Naive thymus-derived CD4-positive, alpha-beta T cell (primary cell): ENCODE measurements around the gene STON2. TPM values are rescaled to one million over a fixed set of nuclear protein-coding genes. Genes with fewer than 3 reads are reported as not detected.
A peak's percentile ranks its signal among the peaks of the same experiment; 100 is the strongest.

Source experiments
- ATAC-seq: fragments of 150-1000 bp; cut with Tn5 transposase; 2 replicates; pipeline ENCODE4 v1.10.0; 2021; ENCODE audit warnings: mild to moderate bottlenecking, moderate library complexity
- CTCF ChIA-PET: fragments of 350-600 bp; sonication (Branson Sonifier 250); formaldehyde crosslinking; loops from one replicate; lab custom pipeline; 2021; ENCODE audit warnings: antibody characterized with exemption; lab: Charles Lee
- POLR2A ChIA-PET: fragments of 350-600 bp; sonication (Branson Sonifier 250); formaldehyde crosslinking; loops from one replicate; lab custom pipeline; 2021; ENCODE audit warnings: antibody characterized with exemption, inconsistent platforms; lab: Charles Lee
- DNase-seq, 9 donors: peaks; one replicate each; pipeline versions ENCODE4 v3.0.0 to v3.0.0-alpha.2; 2020 to 2022; ENCODE audit warnings: mixed read lengths in 1 of 9
- H3K27ac ChIP-seq: one replicate; pipeline ENCODE4 v1.7.0; 2013; ENCODE audit warnings: mild to moderate bottlenecking, low read depth, low read length, moderate library complexity
- H3K27me3 ChIP-seq, 2 donors: one replicate each; pipeline ENCODE4 v1.7.0; 2013; ENCODE audit warnings: low read length in 2 of 2, mild to moderate bottlenecking in 2 of 2, moderate library complexity in 2 of 2; ENCODE audit not compliant: control insufficient read depth in 2 of 2, insufficient read depth in 2 of 2
- H3K36me3 ChIP-seq, 3 experiments: 1 replicate in 2 of 3; 2 replicates in 1 of 3; pipeline ENCODE4 v1.7.0; 2013; ENCODE audit warnings: low read length in 3 of 3, mild to moderate bottlenecking in 3 of 3, moderate library complexity in 1 of 3; ENCODE audit not compliant: insufficient read depth in 3 of 3, control insufficient read depth in 2 of 3
- H3K4me1 ChIP-seq, 2 donors: one replicate each; pipeline ENCODE4 v1.7.0; 2013; ENCODE audit warnings: low read length in 2 of 2, mild to moderate bottlenecking in 2 of 2, moderate library complexity in 1 of 2; ENCODE audit not compliant: control insufficient read depth in 2 of 2, insufficient read depth in 2 of 2
- H3K4me3 ChIP-seq: 2 replicates; pipeline ENCODE4 v1.7.0; 2013; ENCODE audit warnings: mild to moderate bottlenecking, low read length
- H3K9me3 ChIP-seq, 3 experiments: 1 replicate in 2 of 3; 2 replicates in 1 of 3; pipeline ENCODE4 v1.7.0; 2013; ENCODE audit warnings: low read length in 3 of 3; ENCODE audit not compliant: control insufficient read depth in 2 of 3
- H3K27ac Mint-ChIP-seq, 9 donors: one replicate each; pipeline ENCODE4 v1.8.0; 2020 to 2022; ENCODE audit warnings: mixed read lengths in 9 of 9, mild to moderate bottlenecking in 8 of 9, moderate library complexity in 5 of 9, inconsistent platforms in 2 of 9
- H3K27me3 Mint-ChIP-seq, 5 donors: one replicate each; pipeline ENCODE4 v1.8.0; 2021 to 2022; ENCODE audit warnings: mixed read lengths in 5 of 5, mild to moderate bottlenecking in 1 of 5
- H3K36me3 Mint-ChIP-seq, 5 donors: one replicate each; pipeline ENCODE4 v1.8.0; 2020 to 2022; ENCODE audit warnings: mixed read lengths in 5 of 5, mild to moderate bottlenecking in 3 of 5, inconsistent platforms in 1 of 5
- H3K4me1 Mint-ChIP-seq, 7 donors: one replicate each; pipeline ENCODE4 v1.8.0; 2020 to 2022; ENCODE audit warnings: mixed read lengths in 7 of 7, mild to moderate bottlenecking in 3 of 7, inconsistent platforms in 1 of 7
- H3K4me3 Mint-ChIP-seq, 10 donors: one replicate each; pipeline ENCODE4 v1.8.0; 2020 to 2022; ENCODE audit warnings: mild to moderate bottlenecking in 10 of 10, mixed read lengths in 10 of 10, moderate library complexity in 6 of 10, inconsistent platforms in 2 of 10
- H3K9me3 Mint-ChIP-seq, 11 donors: one replicate each; pipeline ENCODE4 v1.8.0; 2020 to 2022; ENCODE audit warnings: mixed read lengths in 11 of 11, mild to moderate bottlenecking in 4 of 11, inconsistent platforms in 1 of 11, moderate library complexity in 1 of 11
- intact Hi-C, 2 donors: fragments of 100-400 bp; cut with micrococcal nuclease; formaldehyde crosslinking; loops; one replicate each; pipeline ENCODE4 v1.15.1; 2023
- polyA plus RNA-seq, 2 donors: library from polyadenylated mRNA; unstranded; fragments of 300-500 nt; fragmentation: Illumina TruSeq; gene quantifications; one replicate each; pipeline ENCODE4 v1.2.3, GENCODE V29; 2021
- total RNA-seq, 6 experiments: library from RNA in 5 of 6; stranded (reverse) in 5 of 6; gene quantifications; 1 replicate in 5 of 6; 2 replicates in 1 of 6; pipeline ENCODE4 v1.2.3 and lab custom pipeline; 2021 to 2026

STON2 gene, protein sequence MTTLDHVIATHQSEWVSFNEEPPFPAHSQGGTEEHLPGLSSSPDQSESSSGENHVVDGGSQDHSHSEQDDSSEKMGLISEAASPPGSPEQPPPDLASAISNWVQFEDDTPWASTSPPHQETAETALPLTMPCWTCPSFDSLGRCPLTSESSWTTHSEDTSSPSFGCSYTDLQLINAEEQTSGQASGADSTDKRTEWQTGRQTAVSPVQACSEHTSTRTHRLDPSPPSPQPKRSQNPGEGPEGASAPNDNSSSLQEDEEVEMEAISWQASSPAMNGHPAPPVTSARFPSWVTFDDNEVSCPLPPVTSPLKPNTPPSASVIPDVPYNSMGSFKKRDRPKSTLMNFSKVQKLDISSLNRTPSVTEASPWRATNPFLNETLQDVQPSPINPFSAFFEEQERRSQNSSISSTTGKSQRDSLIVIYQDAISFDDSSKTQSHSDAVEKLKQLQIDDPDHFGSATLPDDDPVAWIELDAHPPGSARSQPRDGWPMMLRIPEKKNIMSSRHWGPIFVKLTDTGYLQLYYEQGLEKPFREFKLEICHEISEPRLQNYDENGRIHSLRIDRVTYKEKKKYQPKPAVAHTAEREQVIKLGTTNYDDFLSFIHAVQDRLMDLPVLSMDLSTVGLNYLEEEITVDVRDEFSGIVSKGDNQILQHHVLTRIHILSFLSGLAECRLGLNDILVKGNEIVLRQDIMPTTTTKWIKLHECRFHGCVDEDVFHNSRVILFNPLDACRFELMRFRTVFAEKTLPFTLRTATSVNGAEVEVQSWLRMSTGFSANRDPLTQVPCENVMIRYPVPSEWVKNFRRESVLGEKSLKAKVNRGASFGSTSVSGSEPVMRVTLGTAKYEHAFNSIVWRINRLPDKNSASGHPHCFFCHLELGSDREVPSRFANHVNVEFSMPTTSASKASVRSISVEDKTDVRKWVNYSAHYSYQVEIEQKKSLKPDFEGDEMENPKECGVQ
- total RNA-seq (1 to 10 TPM in 1 of 5 experiments, under 1 TPM in 2, not detected in 2; 0.19 to 3.4 (median 0.65) TPM), polyA plus RNA-seq (not detected), total RNA-seq (lab: John Stamatoyannopoulos, UW) (not detected)

- no peak within 1 kb of the TSS for H3K4me3 ChIP-seq
- H3K36me3 Mint-ChIP-seq: no peaks in the 10 kb centered on the region
- peak within 1 kb of the TSS in 1 of 9 donors; percentile 44 for H3K27ac Mint-ChIP-seq
- intact Hi-C loops: no loop called here
- no peaks in the 10 kb centered on the region for H3K36me3 ChIP-seq
- H3K4me1 ChIP-seq: no peaks in the 10 kb centered on the region
- no peaks in the 10 kb centered on the region for H3K9me3 ChIP-seq
- no peak within 1 kb of the TSS for H3K27ac ChIP-seq
- ATAC-seq: peak; percentile 72
- H3K4me3 Mint-ChIP-seq: peak within 1 kb of the TSS in 1 of 10 donors; percentile 15
- H3K4me1 Mint-ChIP-seq: peaks cover 0 to 29% (median 0%) of the 10 kb centered on the region in 7 donors
- peaks cover 0 to 5% (median 3%) of the 10 kb centered on the region in 11 donors for H3K9me3 Mint-ChIP-seq
- no peaks in the 10 kb centered on the region for H3K27me3 ChIP-seq
- DNase-seq: no peak
- peaks cover 6 to 25% (median 14%) of the 10 kb centered on the region in 5 donors for H3K27me3 Mint-ChIP-seq
- ChIA-PET CTCF (no interaction called here), POLR2A (no interaction called here)
These were observed at the start of gene STON2 for GRCh38 chr14:81400202-81400678. TSS of gene STON2 (minus strand) at chr14:81400324. CDS start at chr14:81398382, 1,942 bp downstream.

- Histone ChIP-seq H3K27me3 (no peaks in the 10 kb centered on the region), H3K9me3 (no peaks in the 10 kb centered on the region), H3K27ac (no peak overlapping the region), H3K4me1 (no peaks in the 10 kb centered on the region), H3K4me3 (no peak overlapping the region), H3K36me3 (no peaks in the 10 kb centered on the region)
- no peak for ATAC-seq
- ChIA-PET POLR2A (no interaction called here), CTCF (interaction anchor here (0.7 to 0.8 kb wide), 2 partner anchors 74 to 178 kb away, joined by 3 read pairs; no protein-coding TSS in a partner anchor)
- DNase-seq: no peak
- intact Hi-C loops: no loop called here
- Mint-ChIP-seq H3K9me3 (peaks cover 0 to 2% (median 0%) of the 10 kb centered on the region in 11 donors), H3K4me1 (peaks cover 0 to 7% (median 0%) of the 10 kb centered on the region in 7 donors), H3K36me3 (no peaks in the 10 kb centered on the region), H3K4me3 (no peak overlapping the region), H3K27me3 (peaks cover 5 to 28% (median 9%) of the 10 kb centered on the region in 5 donors), H3K27ac (no peak overlapping the region)
These were observed 49.5 kb upstream of the STON2 start for GRCh38 chr14:81449576-81449975.

DNA sequence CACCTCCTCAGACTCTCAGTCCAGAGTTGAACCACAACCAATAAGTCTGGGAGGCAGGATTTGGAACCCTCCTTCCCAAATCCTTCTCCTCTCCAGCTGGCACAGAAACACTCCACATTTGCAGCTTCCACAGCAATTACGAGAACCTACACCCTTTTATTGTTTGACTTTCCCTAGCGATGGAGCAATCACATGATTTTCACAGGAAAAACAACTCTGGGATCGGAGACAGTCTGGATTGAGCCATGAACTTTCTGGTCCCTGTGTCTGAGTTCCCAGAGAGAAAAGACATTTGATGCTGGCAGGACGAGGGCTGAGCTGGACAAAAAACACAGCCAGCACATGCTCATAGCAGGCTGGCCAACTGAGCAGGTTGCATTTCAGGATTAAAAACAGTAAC is 49.0 kb upstream of the STON2 start:
- Mint-ChIP-seq H3K4me1 (peaks cover 0 to 7% (median 0%) of the 10 kb centered on the region in 7 donors), H3K4me3 (no peak overlapping the region), H3K9me3 (peaks cover 0 to 2% (median 0%) of the 10 kb centered on the region in 11 donors), H3K27me3 (peaks cover 10 to 27% (median 14%) of the 10 kb centered on the region in 5 donors), H3K27ac (no peak overlapping the region), H3K36me3 (no peaks in the 10 kb centered on the region)
- Histone ChIP-seq H3K27ac (no peak overlapping the region), H3K4me3 (no peak overlapping the region), H3K9me3 (no peaks in the 10 kb centered on the region), H3K4me1 (no peaks in the 10 kb centered on the region), H3K27me3 (no peaks in the 10 kb centered on the region), H3K36me3 (no peaks in the 10 kb centered on the region)
- ATAC-seq (no peak), DNase-seq (no peak)
- ChIA-PET POLR2A (no interaction called here), CTCF (interaction anchor here (0.7 to 0.8 kb wide), 2 partner anchors 73 to 177 kb away, joined by 3 read pairs; no protein-coding TSS in a partner anchor)
- intact Hi-C loops: no loop called here

GRCh38 chr14:81447021-81447764 is 47.1 kb upstream of the STON2 start:
- Mint-ChIP-seq H3K27me3 (peaks cover 23 to 41% (median 27%) of the 10 kb centered on the region in 5 donors), H3K4me1 (no peaks in the 10 kb centered on the region), H3K36me3 (no peaks in the 10 kb centered on the region), H3K4me3 (no peak overlapping the region), H3K9me3 (peaks cover 0 to 2% (median 0%) of the 10 kb centered on the region in 11 donors), H3K27ac (no peak overlapping the region)
- H3K36me3 ChIP-seq: no peaks in the 10 kb centered on the region
- no peak overlapping the region for H3K27ac ChIP-seq
- ChIA-PET CTCF (no interaction called here), POLR2A (no interaction called here)
- ATAC-seq: no peak
- intact Hi-C loops: no loop called here
- no peaks in the 10 kb centered on the region for H3K27me3 ChIP-seq
- no peaks in the 10 kb centered on the region for H3K9me3 ChIP-seq
- no peaks in the 10 kb centered on the region for H3K4me1 ChIP-seq
- no peak for DNase-seq
- H3K4me3 ChIP-seq: no peak overlapping the region

GRCh38 chr14:81446279-81447007 is 46.3 kb upstream of the STON2 start:
- no peaks in the 10 kb centered on the region for H3K27me3 ChIP-seq
- DNase-seq: no peak
- intact Hi-C loops: no loop called here
- Mint-ChIP-seq H3K9me3 (peaks cover 0 to 2% (median 0%) of the 10 kb centered on the region in 11 donors), H3K27ac (no peak overlapping the region), H3K4me3 (no peak overlapping the region), H3K4me1 (no peaks in the 10 kb centered on the region), H3K36me3 (no peaks in the 10 kb centered on the region), H3K27me3 (peaks cover 28 to 45% (median 35%) of the 10 kb centered on the region in 5 donors)
- ChIA-PET CTCF (interaction anchor here (1.0 kb wide), 1 partner anchor 9 kb away, joined by 6 read pairs; no protein-coding TSS in a partner anchor), POLR2A (no interaction called here)
- H3K4me1 ChIP-seq: no peaks in the 10 kb centered on the region
- no peaks in the 10 kb centered on the region for H3K36me3 ChIP-seq
- no peak overlapping the region for H3K4me3 ChIP-seq
- H3K9me3 ChIP-seq: no peaks in the 10 kb centered on the region
- no peak overlapping the region for H3K27ac ChIP-seq
- ATAC-seq: no peak
